Effector CD4-positive, alpha-beta T cell (primary cell): ENCODE data around the gene TRIOBP.

Source experiments
- DNase-seq: peaks from one replicate; pipeline ENCODE4 v3.0.0-alpha.2; 2020

The TRIOBP gene

GRCh38 chr22:37731804-37732471 lies 35.1 kb downstream of the TRIOBP start:
- no peak for DNase-seq

- no peak for DNase-seq
These were observed 36.1 kb downstream of the TRIOBP start for GRCh38 chr22:37732699-37733607.

DNA sequence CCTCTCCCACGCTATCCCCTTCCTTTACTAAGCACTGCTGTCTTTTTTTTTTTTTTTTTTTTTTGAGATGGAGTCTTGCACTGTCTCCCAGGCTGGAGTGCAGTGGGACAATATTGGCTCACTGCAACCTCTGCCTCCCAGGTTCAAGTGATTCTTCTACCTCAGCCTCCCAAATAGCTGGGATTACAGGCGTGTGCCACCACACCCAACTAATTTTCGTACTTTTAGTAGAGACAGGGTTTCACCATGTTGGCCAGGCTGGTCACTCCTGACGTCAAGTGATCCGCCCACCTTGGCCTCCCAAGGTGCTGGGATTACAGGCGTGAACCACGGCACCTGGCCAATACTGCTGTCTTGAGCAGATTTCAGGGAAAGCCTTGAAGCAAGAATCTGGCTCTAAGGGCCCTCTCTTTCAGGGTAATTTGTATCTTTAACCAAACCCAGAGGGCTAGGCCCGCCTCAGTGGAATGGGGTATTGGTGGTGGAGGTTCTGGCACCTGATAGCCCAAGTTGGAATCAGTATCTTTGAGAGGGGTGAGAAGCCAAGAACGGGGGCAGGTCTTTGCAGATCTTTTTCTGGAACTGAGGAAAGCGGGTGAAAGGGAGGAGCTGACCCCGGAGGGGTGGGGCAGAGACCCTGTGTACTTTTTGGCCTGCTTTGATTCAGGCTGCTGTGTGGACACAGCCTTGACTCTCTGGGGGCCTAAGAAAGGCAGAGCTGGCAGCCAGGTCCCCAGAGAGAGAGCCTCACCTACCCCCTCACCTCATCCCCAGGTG lies 37.0 kb downstream of the TRIOBP start:
- DNase-seq: no peak

- DNase-seq: no peak
These were observed 37.5 kb downstream of the TRIOBP start for GRCh38 chr22:37734402-37734700.

DNA sequence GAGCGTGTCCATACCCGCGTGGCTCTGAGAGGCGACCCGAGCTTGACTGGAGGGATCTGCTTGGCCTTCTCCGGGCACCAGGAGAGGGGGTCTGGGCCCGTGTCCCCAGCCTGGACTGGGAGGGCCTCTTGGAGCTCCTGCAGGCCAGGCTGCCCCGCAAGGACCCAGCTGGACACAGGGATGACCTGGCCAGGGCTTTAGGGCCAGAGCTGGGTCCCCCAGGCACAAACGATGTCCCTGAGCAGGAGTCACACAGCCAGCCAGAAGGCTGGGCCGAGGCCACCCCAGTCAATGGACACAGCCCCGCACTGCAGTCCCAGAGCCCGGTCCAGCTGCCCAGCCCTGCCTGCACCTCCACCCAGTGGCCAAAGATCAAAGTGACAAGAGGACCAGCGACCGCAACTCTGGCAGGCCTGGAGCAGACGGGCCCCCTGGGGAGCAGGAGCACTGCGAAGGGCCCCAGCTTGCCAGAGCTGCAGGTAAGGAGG lies 38.2 kb downstream of the TRIOBP start:
- DNase-seq: no peak

DNA sequence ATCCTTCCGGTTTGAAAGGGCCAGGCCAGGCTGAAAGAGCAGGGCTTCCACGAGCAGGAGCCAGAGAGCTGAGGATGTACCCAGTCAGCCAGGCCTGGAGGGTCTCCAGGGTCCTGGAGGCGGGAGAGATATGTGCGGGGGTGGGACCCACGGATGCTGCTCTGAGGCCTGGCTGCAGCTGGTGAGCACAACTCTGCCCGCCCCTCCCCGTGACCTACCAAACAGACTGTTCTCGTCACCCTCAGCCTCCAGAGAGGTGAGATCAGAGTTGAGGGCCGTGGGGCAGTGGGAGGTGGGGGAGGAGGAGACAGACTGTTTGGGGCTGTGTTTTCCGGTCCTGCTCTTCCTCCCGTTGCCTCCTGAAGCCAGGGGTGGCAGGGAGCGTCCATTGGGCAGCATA lies 42.2 kb downstream of the TRIOBP start:
- DNase-seq: no peak

GRCh38 chr22:37739611-37740049 lies 42.8 kb downstream of the TRIOBP start:
- DNase-seq: no peak

GRCh38 chr22:37740455-37741311 lies 43.8 kb downstream of the TRIOBP start:
- no peak for DNase-seq

DNA sequence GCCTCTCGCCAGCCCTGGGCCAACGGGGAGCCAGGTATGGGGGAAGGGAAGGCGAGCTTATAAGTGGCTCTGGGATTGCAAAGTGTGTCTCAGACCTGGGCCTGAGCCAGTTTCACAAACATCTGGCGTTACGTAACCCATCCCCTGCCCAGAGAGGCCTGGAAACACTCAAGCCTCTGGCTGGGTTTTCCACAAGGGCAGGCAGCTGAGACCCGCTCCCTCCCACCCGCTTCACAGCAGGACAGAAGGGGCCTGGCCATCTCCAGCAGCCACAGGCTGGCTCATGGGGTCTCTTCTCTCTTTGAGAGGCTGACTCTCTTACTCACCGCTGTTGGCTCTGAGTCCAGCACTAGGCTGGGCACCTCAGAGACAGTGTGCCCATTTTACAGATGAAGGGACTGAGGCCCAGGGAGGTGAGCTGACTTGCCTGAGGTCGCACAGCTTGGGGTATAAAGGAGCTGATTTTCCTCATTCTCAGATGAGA lies 44.5 kb downstream of the TRIOBP start:
- DNase-seq: no peak

DNA sequence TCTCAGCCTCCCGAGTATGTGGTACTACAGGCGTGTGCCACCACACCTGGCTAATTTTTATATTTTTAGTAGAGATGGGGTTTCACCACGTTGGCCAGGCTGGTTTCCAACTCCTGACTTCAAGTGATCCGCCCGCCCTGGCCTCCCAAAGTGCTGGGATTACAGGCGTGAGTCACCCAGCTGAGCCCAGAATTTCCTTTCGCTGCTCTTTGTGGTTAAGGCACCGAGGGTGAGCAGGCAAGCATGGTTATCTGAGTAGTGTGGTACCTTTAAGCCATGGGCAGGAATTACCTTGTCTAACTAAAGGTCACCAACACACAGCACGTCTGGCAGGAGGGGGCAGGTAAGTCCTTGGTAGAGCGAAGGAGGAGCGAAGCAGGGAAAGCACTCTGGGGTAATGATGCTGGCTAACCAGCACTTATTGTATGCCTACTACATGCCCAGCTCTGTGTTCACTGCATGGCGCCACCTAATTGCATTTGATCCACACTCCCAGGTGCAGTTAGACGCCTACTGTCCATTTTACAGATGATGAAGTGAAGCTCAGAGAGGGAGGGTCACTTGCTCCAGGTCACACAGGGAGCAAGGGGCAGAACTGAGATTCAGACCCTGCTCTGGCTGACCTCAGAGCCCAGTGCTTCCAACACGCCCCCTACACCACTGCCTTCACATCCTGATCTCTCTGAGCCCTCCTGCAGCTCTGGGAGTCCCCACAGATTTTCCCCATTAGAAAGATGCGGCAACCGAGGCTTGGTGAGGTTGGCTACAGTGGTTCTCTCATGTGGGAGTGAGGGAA lies 45.7 kb downstream of the TRIOBP start:
- no peak for DNase-seq

GRCh38 chr22:37744589-37744988 lies 47.7 kb downstream of the TRIOBP start:
- DNase-seq: no peak

GRCh38 chr22:37745548-37746365 lies 48.9 kb downstream of the TRIOBP start:
- peak; percentile 85 for DNase-seq

DNA sequence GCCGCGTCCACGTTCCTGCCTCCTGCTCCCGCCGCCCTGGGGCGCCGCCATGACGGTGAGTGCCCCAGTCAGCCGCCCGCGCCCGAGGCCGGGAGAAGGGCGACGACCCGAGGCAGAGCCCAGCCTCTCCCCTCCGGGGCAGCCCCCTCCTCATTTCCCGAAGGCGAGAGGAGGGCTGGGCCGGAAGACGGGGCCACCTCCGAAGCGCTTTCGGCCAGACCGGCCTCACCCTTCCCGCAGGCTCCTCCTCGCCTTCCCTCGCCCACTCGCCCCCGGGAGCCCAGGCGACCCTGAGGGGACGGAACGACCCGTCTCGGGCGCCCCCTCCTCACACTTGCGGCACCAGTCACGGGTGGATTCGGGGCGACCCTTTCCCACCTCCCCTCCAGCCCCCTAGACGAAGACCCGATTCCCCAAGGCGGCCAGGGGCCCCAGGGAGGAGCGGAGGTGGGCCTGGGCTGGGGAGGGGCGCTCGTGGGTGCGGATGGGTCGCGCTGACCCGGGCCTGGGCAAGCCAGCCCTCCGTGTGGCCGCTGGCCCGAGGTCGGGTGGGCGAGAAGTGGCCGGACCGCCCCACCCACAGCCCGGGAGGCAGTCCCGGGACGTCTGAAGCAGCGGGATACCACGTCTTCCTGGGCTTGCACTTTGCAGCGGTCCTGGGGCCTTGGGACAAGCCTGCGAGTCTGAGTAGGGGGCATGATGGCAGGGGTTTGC lies 49.7 kb downstream of the TRIOBP start:
- no peak for DNase-seq

- no peak for DNase-seq
These were observed 50.3 kb downstream of the TRIOBP start for GRCh38 chr22:37747080-37747714.

- no peak for DNase-seq
These were observed 50.9 kb downstream of the TRIOBP start for GRCh38 chr22:37747715-37748100.

- no peak for DNase-seq
These were observed 51.8 kb downstream of the TRIOBP start for GRCh38 chr22:37748659-37749058.

DNA sequence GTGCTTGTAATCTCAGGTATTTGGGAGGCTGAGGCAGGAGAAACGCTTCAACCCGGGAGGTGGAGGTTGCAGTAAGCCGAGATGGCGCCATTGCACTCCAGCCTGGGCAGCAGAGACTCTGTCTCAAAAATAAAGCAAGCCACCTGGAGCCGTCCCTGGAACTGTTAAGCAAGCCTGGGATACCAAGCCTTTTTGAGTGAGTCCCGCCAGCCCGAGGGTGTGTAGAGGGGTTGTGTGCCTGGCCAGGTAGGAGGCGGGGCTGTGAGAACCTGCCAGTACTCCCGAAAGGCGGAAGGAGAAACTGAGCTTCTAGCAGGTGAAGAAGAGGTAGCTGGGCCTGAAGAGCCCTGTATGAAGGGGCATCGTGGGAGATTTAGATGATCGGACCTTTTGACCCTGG lies 52.4 kb downstream of the TRIOBP start:
- DNase-seq: no peak

- DNase-seq: no peak
These were observed 53.2 kb downstream of the TRIOBP start for GRCh38 chr22:37749831-37750595.
